ENCODE measurements around the gene PAX2. TPM values are rescaled to one million over a fixed set of nuclear protein-coding genes. Genes with fewer than 3 reads are reported as not detected.

The PAX2 gene
- total RNA-seq, 1 experiment from 2014 or later = 0.09 TPM

GRCh38 chr10:100767422-100767775 is 22.0 kb downstream of the PAX2 start:
- no peak overlapping the region for H3K27ac Mint-ChIP-seq
- no peaks in the 10 kb centered on the region for H3K9me3 Mint-ChIP-seq
- ATAC-seq (no peak), DNase-seq (ENCODE audit: low spot score) (no peak)
- H3K36me3 Mint-ChIP-seq = no peaks in the 10 kb centered on the region
- H3K27me3 Mint-ChIP-seq (ENCODE audit: low read depth) = peaks cover 28% of the 10 kb centered on the region
- ChIA-PET POLR2A (no interaction called here), CTCF (interaction anchor here (0.5 to 3.6 kb wide), 11 partner anchors 9 to 438 kb away, joined by 3 to 16 read pairs (median 5); partner anchors contain the start of gene PKD2L1)
- no peak for TF ChIP-seq GABPB1 (CRISPR knock-in tag; IDR thresholded peaks at IDR 0.05)
- TF ChIP-seq NFATC4 (CRISPR knock-in tag; IDR thresholded peaks at IDR 0.05) = no peak
- no peak for TF ChIP-seq ESRRA (CRISPR knock-in tag; IDR thresholded peaks at IDR 0.05; ENCODE audit: borderline replicate concordance)
- no peak for TF ChIP-seq GTF2I (CRISPR knock-in tag; conservative IDR thresholded peaks at IDR 0.05)
- no peak for TF ChIP-seq ZNF416 (CRISPR knock-in tag; IDR thresholded peaks at IDR 0.05)
- no peak for TF ChIP-seq CBFB (CRISPR knock-in tag; IDR thresholded peaks at IDR 0.05; ENCODE audit: low read depth)
- TF ChIP-seq ZSCAN18 (CRISPR knock-in tag; IDR thresholded peaks at IDR 0.05) = no peak
- TF ChIP-seq SP1 (CRISPR knock-in tag; conservative IDR thresholded peaks at IDR 0.05) = no peak
- H3K4me1 Mint-ChIP-seq = no peaks in the 10 kb centered on the region
- no peak overlapping the region for H3K4me3 Mint-ChIP-seq

GRCh38 chr10:100769481-100769880 is 24.1 kb downstream of the PAX2 start:
- no peak overlapping the region for H3K27ac Mint-ChIP-seq
- peaks cover 17% of the 10 kb centered on the region for H3K27me3 Mint-ChIP-seq (ENCODE audit: low read depth)
- ChIA-PET CTCF (interaction anchor here (1.1 to 1.7 kb wide), 4 partner anchors 48 to 200 kb away, joined by 3 to 8 read pairs (median 4); no protein-coding TSS in a partner anchor), POLR2A (no interaction called here)
- H3K4me1 Mint-ChIP-seq = no peaks in the 10 kb centered on the region
- ATAC-seq (no peak), DNase-seq (ENCODE audit: low spot score) (no peak)
- no peaks in the 10 kb centered on the region for H3K36me3 Mint-ChIP-seq
- H3K4me3 Mint-ChIP-seq = no peak overlapping the region
- TF ChIP-seq MYBL2 (CRISPR knock-in tag; IDR thresholded peaks at IDR 0.05) (no peak), ZNF263 (CRISPR knock-in tag; IDR thresholded peaks at IDR 0.05; ENCODE audit: low read depth) (no peak), HMGA2 (CRISPR knock-in tag; IDR thresholded peaks at IDR 0.05) (peak; percentile 99), EMX1 (CRISPR knock-in tag; IDR thresholded peaks at IDR 0.05) (no peak), ZNF138 (CRISPR knock-in tag; conservative IDR thresholded peaks at IDR 0.05) (no peak), ATF3 (CRISPR knock-in tag; conservative IDR thresholded peaks at IDR 0.05) (no peak), E2F5 (CRISPR knock-in tag; IDR thresholded peaks at IDR 0.05) (no peak), ZNF396 (CRISPR knock-in tag; IDR thresholded peaks at IDR 0.05; ENCODE audit: borderline replicate concordance) (no peak)
- no peaks in the 10 kb centered on the region for H3K9me3 Mint-ChIP-seq

- no peaks in the 10 kb centered on the region for H3K9me3 Mint-ChIP-seq
- no peak for DNase-seq (ENCODE audit: low spot score)
- CTCF ChIA-PET = no interaction called here
- no peak overlapping the region for H3K4me3 Mint-ChIP-seq
- H3K4me1 Mint-ChIP-seq = peaks cover 23% of the 10 kb centered on the region
- no peak for ATAC-seq
- H3K27ac Mint-ChIP-seq = no peak overlapping the region
- POLR2A ChIA-PET = no interaction called here
- peaks cover 22% of the 10 kb centered on the region for H3K27me3 Mint-ChIP-seq (ENCODE audit: low read depth)
- H3K36me3 Mint-ChIP-seq = no peaks in the 10 kb centered on the region
- TF ChIP-seq ZNF532 (CRISPR knock-in tag; IDR thresholded peaks at IDR 0.05; ENCODE audit: borderline replicate concordance) (no peak), TP53 (CRISPR knock-in tag; IDR thresholded peaks at IDR 0.05) (no peak), ZBTB21 (CRISPR knock-in tag; IDR thresholded peaks at IDR 0.05; ENCODE audit: borderline replicate concordance) (no peak), ZBTB43 (CRISPR knock-in tag; IDR thresholded peaks at IDR 0.05) (no peak), ATF1 (CRISPR knock-in tag; IDR thresholded peaks at IDR 0.05) (no peak), ZNF425 (CRISPR knock-in tag; conservative IDR thresholded peaks at IDR 0.05) (no peak), ZNF121 (CRISPR knock-in tag; IDR thresholded peaks at IDR 0.05) (no peak), SP1 (CRISPR knock-in tag; conservative IDR thresholded peaks at IDR 0.05) (no peak), RELA (CRISPR knock-in tag; IDR thresholded peaks at IDR 0.05; ENCODE audit: borderline replicate concordance) (no peak), PRRX2 (CRISPR knock-in tag; IDR thresholded peaks at IDR 0.05) (no peak)
Observed at GRCh38 chr10:100773646-100774045, 28.3 kb downstream of the PAX2 start.

Measured in WTC11 (cell line).